Measurements from ENCODE around the gene ZFY. TPM values are rescaled to one million over a fixed set of nuclear protein-coding genes. Genes with fewer than 3 reads are reported as not detected.

ZFY gene
- polyA plus RNA-seq (ENCODE audit: insufficient read length in 12 of 12), result 10 to 100 TPM in 6 of 12 donors, 1 to 10 TPM in 1, under 1 TPM in 2, not detected in 3; 0.04 to 19.2 (median 10.9) TPM
- long read RNA-seq, donor 1, result 0 reads
- long read RNA-seq, donor 2, result 0 reads
- long read RNA-seq, donor 3, result 0 reads
- long read RNA-seq, donor 4, result 0 reads
- long read RNA-seq, donor 5, result 0 reads
- long read RNA-seq, donor 6, full-length matches to known transcripts, result 1 of 1 reads
- long read RNA-seq, donor 6, partial matches to known transcripts, result 0 of 1 reads
- long read RNA-seq, donor 6, other reads (novel, unspliced or antisense), result 0 of 1 reads
- long read RNA-seq, donor 7, result 0 reads
- long read RNA-seq, donor 8, result 0 reads
- long read RNA-seq, donor 9, result 0 reads
- long read RNA-seq, donor 10, result 0 reads
- long read RNA-seq, donor 11, result 0 reads

DNA sequence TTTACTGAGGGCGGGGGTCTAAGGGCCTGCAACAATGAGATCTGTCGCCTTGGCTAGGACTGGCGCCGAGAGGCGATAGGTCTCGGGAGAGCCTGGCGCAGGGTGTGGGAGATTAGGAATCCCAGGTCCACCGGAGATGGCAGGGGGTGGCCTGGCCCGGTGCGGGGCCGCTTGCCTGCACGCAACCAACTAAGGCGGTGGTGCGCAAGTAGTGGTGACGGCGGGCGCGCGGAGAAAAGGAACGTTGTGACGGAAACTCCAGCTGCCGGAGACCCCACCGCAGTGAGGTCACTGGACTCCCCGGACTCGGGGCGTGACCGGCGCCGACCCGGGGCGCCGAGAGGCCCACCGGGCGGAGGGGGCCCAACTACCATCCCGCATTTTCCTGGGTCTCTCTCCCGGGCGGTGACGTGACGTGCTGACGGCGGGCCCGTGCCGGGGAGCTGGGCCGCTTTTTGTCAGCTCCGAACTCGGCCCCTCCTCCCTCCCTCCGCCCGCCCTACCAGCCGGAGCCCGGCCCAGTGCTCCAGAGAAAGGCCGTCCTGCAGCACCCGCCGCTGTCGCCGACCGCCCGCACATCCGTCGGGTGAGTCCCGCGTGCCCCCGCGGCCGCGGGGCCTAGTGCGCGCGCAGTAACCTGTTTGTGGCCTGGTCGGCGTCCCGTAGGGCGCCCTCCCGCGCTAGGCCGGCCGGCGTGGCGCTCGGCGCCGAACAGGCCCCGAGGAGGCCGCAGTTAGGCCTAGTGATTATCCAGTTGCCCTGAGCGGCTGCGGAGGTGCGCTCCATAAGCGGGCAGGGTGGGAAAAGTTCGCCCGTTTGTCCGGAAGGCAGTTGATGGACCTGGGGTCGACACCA, at the start of gene ZFY:
TSS of gene ZFY (plus strand) at position 521 of the 855 bp plus-strand sequence. CDS start 18,556 bp downstream, outside the sequence.
- no peak for DNase-seq

- DNase-seq, result no peak
Measured at GRCh38 chrY:2885880-2886279, 49.3 kb upstream of the ZFY start.

GRCh38 chrY:2887386-2887785, 47.8 kb upstream of the ZFY start:
- no peak for DNase-seq

- DNase-seq, result no peak
Measured at GRCh38 chrY:2887955-2888354, 47.2 kb upstream of the ZFY start.

DNA sequence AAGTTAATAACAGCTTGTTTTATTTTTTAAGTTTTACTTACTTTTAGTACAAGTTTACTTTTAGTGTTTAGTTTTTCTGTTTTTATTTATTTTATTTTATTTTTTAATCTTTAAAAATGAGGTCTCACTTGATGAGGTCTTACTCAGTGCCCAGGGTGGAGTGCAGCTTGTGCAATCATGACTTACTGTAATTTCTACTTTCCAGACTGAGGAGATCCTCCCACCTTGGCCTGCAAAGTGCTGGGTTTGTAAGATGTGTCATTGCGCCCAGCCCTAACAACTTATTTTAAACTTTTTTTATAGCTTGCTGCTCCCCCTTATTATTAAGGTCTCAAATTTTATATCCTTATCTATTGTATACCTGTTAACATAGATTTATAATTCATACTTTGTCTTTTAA, 41.7 kb upstream of the ZFY start:
- no peak for DNase-seq

GRCh38 chrY:2896050-2896449, 39.1 kb upstream of the ZFY start:
- no peak for DNase-seq

GRCh38 chrY:2907356-2907755, 27.8 kb upstream of the ZFY start:
- no peak for DNase-seq

DNA sequence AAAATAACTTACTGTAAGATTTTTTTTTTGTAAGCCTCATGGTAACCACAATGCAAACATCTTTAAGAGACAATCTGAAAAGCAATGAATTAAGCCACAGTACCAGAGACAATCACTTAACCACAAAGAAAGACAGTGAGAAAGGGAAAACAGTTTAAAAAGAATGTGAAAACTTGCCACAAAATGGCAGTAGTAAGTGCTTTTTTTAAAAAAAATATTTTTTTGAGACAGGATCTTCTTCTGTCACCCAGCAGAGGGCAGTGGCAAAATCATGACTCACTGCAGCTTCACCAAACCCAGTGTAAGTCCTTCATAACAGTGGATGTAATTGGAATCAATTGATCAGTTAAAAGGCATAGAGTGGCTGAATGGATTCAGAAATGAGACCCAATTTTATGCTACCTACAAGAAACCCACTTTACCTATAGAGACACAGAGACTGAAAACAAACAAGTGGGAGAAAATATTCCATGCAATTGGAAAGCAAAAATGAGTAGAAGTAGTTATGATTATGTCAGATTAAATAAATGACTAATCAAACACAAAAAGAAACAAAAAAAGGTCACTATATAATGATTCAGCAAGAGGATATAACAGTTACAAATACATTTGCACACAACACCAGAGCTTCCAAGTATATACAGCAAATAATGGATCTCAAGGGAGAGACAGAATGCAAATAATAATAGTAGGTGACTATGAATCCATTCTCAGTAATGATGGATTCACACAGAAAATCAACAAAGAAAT, 21.9 kb upstream of the ZFY start:
- DNase-seq, result no peak

DNA sequence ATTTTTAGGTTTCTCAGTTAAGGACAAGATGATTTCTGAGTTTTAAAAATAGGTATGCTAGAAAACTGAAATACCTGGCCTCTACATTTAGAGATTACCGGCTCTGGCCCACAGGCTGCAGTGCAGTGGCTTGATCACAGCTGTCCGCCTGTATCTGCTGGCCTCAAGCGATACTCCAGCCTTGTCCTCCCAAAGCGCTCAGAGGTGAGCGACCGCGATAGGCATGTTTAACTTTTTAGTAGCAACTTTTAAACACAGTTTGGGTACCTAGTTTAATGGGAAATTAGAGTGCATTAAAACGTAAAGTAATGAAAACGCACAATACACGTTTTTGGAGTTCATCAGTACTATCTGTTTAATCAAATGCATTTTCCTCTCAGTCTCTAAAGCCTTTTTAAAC, 1.1 kb upstream of the ZFY start:
- no peak for DNase-seq

GRCh38 chrY:2935716-2936435, 695 bp downstream of the ZFY start:
- DNase-seq, result no peak

- no peak for DNase-seq
Measured at GRCh38 chrY:2936436-2936750, 1.2 kb downstream of the ZFY start.

GRCh38 chrY:2937149-2937548, 2.0 kb downstream of the ZFY start:
- DNase-seq, result no peak

DNA sequence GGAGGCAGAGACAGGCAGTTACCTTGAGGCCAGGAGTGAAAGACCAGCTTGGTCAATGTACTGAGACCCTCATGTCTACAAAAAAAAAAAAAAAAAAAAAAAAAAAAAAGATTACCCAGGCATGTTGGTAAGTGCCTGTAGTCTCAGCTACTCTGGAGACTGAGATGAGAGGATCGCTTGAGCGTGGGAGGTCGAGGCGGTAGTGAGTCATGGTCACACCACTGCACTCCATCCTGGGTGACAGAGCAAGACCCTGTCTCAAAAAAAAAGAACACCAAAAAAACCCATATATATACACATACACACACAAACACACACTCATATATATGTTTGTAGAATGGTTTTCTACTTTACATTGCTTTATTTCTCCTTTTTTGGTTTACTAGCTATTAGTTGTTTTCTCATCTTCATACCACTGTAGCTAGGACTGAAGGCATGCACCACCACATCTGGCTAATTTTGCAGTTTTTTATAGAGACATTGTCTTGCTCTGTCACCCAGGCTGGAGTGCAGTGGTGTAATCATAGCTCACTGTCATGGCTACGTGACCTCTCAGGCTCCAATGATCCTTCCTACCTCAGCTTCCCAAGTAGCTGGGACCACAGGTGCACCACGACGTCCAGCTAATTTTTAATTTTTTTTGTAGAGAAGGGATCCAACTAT, 14.5 kb downstream of the ZFY start:
- no peak for DNase-seq

DNA sequence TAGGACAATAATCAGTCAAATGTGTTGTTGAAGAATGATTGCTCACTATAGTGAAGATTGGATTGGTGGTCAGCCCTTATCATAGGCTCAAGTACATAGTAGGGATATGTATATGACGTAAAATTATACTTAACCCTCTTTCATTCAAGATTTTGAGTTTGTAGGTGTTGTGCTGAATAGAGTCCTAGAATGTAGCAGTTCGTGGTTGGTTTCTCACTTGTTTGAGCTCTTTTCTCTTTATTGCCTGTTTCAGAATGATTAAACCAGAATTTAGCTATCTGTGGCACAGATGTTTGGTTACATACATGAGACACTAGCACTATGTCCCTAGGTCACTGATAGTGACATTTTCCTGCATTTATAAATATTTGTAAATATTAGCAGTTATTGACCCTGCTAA, 15.5 kb downstream of the ZFY start:
- no peak for DNase-seq

- no peak for DNase-seq
Measured at GRCh38 chrY:2952912-2953311, 17.7 kb downstream of the ZFY start.

- DNase-seq, result no peak
Measured at GRCh38 chrY:2954735-2955134, 19.6 kb downstream of the ZFY start.

DNA sequence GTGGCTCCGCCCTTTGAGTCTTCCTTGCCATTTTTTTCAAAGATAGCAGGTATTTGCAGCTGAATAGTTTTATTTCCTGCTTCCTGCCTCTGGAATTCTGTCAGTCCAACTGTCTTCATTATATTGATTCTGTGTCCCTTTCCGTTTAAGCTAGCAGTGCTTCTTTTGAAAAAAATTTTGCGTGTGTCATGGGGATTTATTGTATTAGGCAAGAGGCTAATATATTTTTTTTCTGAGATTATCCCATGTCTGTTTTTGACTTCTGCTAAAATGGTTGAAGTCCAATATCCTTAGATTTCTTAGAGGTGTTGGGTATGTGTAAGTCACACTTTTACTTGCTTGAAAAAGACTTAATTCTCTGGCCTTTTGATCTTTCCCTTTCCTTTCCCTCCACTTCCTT, 20.4 kb downstream of the ZFY start:
- no peak for DNase-seq

- DNase-seq, result no peak
Measured at GRCh38 chrY:2962061-2962460, 26.9 kb downstream of the ZFY start.

GRCh38 chrY:2964814-2965213, 29.6 kb downstream of the ZFY start:
- no peak for DNase-seq

GRCh38 chrY:2965629-2966028, 30.4 kb downstream of the ZFY start:
- DNase-seq, result no peak

GRCh38 chrY:2969561-2969960, 34.4 kb downstream of the ZFY start:
- no peak for DNase-seq
